Cardiac septum (tissue), 1 donor: ENCODE results near the gene PHACTR1. TPM values are rescaled to one million over a fixed set of nuclear protein-coding genes. Genes with fewer than 3 reads are reported as not detected.
"Not testable (repeated sequence)": the region's sequence is repeated elsewhere in the genome, so short reads cannot be mapped to it uniquely, and the experiment has no call there.

ENCODE experiments used
- DNase-seq: peaks from one replicate; pipeline ENCODE4 v3.0.0-alpha.2; 2020; ENCODE audit warnings: low spot score
- intact Hi-C: fragments of 100-400 bp; cut with DNase I; formaldehyde crosslinking; loops from one replicate; pipeline ENCODE4 v1.14.0; 2022
- total RNA-seq: library from RNA; stranded (reverse); fragmentation: NEBNext Ultra II Directional; extraction: Animal tissue kit (Norgen Biotek cat#: 25700); gene quantifications from one replicate; pipeline ENCODE4 v1.2.1, GENCODE V29; 2021
- donor health status: DM: no; HTN: no; CAD: no.

Gene PHACTR1
- total RNA-seq, 1 donor from 2014 or later: 26.2 TPM

DNA sequence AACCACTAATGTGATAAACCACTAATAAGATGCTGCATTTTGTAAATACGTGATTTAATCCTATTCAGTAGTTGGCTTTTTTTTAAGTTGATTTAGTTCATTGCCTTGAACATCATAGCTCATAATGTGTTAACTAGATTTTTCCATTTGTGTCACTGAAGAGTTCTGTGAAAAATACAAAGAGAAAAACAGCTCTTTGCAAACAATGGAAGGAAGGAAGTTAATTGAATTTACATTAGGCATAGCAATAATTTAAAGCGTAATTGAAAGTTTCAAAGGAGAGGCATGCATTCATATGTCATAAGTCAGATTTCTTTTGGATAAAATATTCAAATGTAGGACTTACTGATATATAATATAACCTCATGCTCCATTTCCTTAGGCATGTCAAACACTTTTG lies 509.5 kb downstream of the PHACTR1 start:
- intact Hi-C loops: no loop called here
- DNase-seq: no peak

DNA sequence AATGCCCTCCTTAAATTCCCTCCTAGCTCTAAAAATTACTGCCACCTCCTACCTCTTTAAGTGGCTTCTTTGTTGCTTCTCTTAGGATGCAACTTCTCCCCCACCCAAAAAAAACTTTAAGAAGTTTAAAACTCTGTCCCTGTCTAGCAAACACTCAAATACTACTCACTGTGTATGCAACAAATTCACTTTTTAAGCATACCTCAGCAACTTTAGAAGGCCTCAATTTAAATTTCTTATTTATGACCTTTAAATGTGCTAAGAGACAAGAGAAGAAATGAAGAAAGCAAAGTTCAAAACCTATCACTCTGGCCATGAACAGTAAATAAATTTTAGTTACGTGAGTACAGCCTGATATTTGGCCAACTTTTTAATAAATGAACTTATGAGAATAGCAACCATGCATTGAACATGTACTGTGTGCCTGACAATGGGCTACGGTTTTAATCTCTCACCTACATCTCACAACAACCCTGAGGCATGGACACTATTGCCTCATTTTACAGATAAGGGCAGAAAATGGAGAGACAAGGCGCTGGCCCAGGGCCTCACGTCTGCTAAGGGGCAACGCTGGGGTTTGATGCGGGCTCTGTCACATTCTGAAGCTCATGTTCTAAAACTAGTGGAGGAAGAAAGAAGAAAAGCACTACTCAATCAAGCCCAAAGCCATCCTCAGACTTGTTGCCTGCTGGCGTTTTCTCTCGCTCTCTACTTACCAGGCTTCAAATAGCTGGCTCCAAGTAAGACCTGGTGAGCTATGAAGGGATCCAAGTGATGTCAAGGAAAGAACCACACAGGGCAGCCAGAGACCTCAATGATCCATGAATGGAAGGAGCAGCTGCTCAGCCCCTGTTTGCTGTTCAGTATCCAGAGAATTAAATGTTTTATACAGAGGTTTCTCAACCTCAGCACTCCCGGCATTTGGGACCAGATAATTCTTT lies 512.0 kb downstream of the PHACTR1 start:
- intact Hi-C loops: no loop called here

DNA sequence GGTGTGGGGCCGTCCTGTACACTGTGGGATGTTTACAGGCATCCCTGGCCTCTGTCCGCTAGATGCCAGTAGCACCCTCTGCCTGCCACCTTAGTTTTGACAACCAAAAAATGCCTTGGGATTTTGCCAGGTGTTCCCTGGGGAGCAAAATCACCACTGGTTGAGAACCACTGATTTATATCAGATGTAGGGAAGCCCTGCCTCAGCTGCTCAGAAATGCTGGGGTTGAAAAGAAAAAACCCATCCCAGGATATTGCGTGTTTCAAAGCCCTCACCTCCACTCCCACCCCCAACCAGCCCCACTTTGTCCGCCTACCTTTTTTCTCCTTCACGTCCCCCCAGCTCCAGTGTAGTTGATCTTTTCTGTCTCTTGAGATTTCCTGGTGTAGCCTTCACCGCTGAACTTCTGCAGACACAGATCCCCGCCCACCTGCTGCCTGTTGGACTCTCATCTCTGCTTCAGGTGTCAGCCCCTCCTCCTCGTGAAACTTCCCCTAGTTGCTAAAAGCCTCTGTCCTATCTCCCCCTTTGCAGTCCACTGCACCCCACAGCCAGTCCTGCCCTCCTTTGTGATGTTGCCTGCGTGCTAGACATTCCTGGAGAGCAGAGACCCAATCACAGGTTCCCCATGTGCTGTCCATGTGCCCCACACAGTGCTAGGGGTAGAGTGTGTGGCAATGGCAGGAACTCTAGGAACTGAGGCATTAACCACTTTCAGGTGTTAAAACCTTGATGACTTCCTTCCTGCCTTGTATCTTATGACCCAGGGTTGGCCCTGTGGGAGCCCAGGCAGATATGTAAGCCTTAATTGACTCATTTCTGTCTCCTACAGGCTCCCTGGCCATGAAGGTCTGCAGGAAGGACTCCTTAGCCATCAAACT lies 512.9 kb downstream of the PHACTR1 start:
- DNase-seq: no peak
- intact Hi-C loops: no loop called here

More for the DNA sequence above, 512.0 kb downstream of the PHACTR1 start:
- DNase-seq: no peak

DNA sequence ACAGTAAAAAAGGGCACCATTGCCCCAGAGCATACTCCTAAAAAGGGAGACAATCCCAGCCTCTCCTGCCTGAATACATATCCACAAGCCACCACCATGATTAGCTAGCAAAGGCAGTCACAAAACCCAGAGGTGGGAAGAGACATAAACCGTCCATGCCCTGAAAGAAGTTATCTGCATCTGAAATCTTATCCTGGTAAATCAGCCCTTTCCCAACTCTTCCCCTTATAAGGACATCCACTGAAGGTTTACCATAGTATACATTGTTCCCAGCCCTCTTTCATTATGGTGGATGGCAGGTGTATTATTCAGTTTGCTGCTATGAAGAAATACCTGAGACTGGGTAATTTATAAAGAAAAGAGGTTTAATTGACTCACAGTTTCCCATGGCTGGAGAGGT lies 516.5 kb downstream of the PHACTR1 start:
- intact Hi-C loops: no loop called here
- DNase-seq: no peak

DNA sequence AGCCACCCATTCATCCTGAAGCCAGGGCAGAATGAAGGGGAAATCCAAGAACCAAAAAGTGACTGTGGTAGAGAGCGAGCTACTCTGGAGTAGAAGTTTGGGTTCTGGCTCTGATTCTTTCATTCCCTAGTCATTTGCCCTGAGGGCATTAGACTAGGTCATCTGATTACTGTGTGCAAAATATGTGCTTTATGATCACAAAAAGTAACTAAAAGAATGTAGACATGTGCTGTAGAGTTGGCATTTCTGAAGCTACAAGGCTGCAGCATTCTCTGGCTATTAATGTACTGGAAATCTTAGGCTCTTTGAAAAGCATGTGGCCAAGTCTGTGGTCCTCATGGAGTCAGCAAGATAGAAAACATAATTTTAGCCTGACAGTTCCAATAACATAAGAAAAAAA lies 517.6 kb downstream of the PHACTR1 start:
- intact Hi-C loops: no loop called here
- DNase-seq: no peak

DNA sequence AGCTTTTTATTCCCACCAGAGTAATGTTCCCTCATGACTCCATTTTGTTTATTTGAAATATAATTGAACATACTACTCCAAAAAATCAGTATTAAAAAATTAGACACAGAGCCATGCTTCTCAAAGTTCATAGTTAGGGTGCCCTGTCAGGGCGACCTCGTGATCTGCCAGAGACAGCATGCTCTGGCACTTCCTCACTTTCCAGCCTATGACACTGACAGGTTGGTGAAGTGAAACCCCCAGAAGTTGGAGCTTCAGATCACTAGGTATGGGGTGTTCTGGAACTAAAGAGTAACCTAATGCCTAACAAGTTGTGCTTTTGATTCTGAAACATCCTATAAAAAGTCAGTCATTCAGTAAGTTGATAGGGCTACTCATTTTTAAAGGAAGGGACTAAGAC lies 518.8 kb downstream of the PHACTR1 start:
- DNase-seq: no peak
- intact Hi-C loops: no loop called here

DNA sequence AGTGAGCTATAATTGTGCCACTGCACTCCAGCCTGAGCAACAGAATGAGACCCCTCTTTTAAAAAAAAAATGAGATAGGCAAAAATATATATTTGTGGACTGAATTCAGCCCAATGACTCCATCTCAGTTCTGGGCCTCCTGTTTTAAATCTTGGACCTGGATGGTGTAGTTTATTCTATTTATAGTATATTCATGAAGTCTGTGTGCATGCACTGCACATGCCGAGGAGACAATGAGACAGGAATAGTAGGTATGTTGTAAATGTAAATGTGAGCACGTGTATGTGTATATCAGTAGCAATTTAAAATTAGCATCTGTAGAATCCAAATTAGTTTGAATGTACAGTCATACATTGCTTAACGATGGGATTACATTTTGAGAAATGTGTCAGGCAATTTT lies 520.8 kb downstream of the PHACTR1 start:
- DNase-seq: no peak
- intact Hi-C loops: no loop called here

DNA sequence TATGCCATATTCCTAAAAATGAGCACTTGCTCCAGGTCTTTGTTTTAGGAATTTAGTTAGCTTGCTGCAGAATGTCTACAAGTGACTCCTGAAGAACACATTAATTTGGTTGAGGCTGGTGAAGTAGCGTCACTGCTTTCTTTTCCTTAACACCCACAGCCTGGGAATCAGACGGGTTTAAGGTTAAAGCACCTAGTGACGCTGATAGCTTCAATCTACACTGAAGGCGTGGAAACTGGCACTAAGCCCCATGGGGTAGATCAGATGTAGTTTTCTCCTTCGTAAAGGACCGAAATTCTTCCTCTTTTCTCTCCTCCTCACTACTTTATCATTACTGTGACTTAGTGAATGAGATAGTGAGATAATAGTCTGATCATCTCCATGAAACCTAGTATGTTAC lies 521.5 kb downstream of the PHACTR1 start:
- no peak for DNase-seq
- intact Hi-C loops: no loop called here

DNA sequence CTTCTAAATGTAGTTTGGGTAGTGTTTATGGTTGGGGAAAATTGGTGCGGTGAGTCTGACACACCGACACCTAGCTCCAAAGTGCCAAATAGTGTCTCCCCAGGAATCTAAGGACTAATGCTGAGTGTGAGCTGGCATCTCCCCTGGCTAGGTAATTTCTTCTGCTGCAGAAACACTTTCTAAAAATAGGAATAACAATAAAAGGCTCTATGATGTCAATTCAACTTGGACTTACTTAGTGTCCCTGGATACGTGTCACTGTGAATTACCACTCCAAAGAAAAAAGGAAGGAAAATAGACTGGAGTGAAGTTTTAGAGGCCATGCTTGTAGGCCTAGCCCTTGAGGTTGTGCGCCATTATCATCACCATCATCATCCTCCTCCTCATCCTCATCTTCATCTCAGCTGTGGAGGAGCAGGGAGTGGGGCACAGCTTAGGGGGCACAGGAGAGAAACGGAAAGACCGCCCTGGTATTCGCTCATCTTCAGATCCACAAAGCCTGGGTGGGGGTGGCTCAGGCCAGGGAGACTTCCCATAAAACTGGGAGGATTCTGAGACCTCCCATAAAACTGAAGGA lies 522.2 kb downstream of the PHACTR1 start:
- no peak for DNase-seq
- intact Hi-C loops: no loop called here

DNA sequence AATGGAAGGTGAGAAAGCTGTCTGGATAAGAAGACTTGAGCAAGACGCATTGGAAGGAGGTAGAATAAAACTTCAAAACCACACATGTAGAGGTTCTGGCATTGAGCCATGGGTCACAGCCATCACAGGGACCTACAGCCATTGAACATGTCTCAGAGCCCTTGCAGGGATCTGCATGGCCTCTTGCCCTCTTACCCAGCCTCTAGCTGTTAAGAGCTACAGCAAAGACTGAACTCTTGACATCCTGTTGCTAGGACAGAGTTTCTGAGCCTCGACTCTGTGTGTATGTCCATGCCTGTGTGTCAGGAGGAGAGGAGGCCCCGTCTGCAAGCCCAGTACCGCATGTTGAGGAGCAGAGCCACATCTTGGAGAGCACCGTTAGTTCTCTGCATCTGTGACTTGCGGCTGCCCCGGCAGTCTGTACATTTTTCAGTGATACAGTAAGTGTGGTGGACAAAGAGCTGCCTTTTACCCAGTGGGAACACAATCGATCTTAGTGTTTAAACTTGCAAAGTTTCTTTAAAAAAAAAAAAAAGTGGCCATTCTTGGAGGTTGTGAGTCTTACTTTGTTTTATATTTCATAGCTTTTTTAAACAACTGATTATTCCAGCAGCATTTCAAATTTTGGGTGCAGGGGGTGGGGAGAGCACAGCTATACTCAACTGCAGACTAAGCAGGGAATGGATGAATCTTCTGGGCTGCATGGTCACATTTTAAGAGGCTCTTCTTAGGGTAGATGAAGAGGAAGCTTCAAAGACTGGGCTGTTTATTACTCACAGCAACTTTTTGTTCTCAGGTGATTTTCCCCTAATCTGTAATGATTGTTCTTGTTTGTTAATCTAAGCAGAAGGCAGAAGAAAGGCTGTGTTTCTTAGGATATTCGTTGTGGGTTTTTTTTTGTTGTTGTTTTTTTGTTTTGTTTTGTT lies 523.2 kb downstream of the PHACTR1 start:
- DNase-seq: no peak
- intact Hi-C loops: no loop called here

DNA sequence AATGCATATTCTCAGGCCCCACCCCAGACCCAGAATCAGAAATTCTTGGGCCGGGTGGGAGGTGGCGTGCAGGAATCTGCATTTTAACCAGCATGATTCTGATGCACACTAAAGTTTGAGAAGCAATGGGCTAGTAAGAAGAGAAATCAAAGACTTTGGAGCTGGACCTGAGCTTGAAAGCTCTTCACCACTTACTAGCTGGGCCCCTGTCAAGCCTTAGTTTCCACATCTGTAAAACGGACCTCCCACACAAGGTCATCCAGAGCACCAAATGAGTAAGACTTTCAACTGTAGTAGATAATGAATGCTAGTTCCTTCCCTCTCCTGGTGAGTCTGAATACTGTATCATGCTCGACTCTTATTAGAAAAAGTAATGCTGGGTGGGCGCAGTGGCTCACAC lies 524.8 kb downstream of the PHACTR1 start:
- intact Hi-C loops: no loop called here
- DNase-seq: no peak

DNA sequence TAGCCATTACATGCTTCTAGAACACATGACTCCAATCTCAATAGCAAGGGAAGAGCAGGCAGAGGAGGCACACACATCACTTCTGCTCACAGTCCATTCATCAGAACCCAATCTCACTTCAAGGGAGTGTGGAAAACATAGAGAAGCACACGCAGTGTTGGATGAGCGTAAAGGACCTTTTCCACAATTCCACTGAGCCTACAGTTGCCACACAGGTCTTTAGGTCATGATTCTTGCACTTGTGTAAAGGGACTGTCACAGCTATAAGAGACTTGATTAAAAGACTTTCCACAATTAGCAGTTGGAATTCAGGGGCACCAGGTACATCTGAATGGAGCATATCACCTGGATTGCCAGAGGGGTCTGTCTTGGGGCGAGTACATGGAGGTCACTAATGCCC lies 525.6 kb downstream of the PHACTR1 start:
- DNase-seq: no peak
- intact Hi-C loops: no loop called here

DNA sequence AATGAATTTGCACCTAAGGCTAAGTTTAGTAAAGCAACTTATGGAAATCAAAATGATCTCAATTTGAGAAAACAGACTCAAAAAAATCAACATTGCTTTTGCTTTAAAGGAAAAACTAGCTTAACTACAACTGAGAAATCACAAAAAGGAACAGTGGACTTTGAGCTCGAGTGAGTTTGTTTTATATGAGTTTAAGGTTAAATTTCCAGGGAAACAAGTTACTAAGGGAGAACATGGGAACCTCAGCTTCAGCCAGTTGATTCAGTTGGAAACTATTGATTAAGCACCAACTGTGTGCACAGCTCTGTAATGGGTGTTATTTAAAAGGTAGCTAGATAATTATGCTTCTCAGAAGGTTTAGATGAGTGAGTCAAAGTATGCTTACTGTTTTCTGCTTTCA lies 526.0 kb downstream of the PHACTR1 start:
- no peak for DNase-seq
- intact Hi-C loops: no loop called here

DNA sequence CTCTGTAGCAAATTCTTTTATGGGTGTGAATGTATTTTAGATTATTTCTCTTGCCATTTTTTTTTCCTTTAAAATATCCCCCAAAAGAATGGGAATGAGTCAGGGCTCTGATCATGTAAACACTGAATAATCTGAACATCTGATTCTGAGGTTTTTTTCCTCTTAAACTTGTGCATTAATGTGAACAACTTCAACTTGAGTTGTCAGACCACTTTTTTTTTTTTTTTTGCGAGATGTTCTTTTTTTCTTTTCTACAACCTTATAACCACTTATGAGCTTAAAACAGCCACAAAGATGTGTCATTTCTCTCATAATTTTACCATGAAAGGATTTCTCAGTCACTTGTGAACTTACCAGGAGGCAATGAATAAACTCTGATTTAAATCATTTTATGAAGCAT lies 526.5 kb downstream of the PHACTR1 start:
- no peak for DNase-seq
- intact Hi-C loops: no loop called here

DNA sequence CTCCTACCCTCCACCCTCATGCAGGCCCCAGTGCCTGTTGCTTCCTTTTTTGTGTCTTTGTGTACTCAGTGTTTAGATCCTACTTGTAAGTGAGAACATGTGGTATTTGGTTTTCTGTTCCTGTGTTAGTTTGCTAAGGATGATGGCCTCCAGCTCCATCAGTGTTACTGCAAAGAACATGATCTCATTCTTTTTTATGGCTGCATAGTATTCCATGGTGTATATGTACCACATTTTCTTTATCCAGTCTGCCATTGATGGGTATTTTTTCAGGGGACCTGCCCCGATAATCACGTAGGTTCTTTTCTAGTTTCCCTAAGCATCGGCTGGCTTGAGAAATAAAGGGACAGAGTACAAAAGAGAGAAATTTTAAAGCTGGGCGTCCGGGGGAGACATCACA lies 527.2 kb downstream of the PHACTR1 start:
- DNase-seq, intact Hi-C loops: not testable (repeated sequence)

DNA sequence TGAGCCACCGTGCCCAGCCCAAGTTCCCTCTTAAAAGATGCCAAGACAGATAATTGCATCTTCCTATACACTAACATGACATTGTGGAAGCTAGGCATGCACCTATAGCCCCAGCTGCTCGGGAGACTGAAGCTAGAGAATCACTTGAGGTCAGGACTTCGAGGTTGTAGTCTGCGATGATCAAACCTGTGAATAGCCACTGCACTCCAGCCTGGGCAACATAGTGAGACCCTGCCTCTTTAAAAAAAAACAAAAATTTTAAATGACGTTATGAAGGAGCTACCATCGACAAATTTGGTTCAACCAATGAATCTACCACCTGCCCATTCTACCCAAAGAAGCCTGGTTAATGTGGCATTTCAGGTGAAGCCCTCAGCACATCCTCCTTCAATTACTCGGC lies 531.1 kb downstream of the PHACTR1 start:
- intact Hi-C loops: no loop called here
- no peak for DNase-seq

DNA sequence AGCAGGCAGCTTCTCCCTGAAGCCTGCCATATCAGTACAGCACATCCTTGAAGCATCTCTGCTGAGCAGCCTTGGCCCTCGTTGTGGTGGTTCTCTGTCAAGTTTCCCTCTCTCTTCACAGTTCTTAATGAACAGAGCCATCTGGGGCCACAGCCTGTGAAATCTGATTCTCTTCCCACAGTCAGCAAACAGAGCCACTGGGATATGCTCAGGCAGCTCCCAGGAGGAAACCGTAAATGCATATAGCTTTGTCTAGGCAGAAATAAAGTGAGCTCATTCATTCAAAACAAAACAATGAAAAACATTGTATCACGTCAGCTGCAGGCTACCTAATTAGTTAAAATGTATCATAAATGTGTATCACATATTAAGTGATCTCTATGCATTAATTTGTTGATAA lies 531.5 kb downstream of the PHACTR1 start:
- intact Hi-C loops: no loop called here
- no peak for DNase-seq

DNA sequence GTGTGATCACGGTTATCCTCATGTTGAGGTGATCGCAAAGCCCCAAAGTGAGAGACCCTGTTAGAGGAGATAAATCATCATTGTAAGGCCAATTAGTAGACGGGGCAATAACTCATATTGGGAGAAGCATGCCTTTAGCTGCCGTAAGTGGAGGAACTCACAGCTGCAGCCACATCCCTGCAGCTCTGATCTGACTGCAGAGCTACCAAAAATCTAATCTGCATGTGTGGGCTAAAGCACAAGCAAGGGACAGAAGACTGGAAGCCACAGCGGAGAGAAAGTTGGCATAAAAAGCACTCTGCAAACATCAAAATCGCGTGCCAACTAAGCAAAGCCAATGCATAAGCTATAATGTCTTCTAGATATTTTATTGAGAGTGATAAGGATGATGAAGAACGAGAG lies 532.0 kb downstream of the PHACTR1 start:
- no peak for DNase-seq
- intact Hi-C loops: no loop called here

DNA sequence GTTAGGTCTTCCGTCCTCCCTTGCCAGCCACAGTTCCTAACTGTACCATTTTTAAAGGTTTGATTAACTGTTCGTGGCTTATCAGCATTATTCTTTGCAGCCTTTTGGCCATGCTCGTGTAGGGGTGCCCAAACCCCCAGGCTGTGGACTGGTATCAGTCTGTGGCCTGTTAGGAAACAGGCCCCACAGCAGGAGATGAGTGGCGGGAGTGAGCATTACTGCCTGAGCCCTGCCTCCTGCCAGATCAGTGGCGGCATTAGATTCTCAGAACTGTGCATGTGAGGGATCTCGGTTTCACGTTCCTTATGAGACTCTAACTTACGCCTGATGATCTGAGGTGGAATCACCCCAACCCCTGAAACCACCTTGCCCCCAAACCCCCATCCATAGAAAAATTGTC lies 532.4 kb downstream of the PHACTR1 start:
- DNase-seq: no peak
- intact Hi-C loops: no loop called here
